AG09319 (cell line): ENCODE measurements around the gene NEDD8.
A peak's percentile ranks its signal among the peaks of the same experiment; 100 is the strongest.

Source experiments
- DNase-seq: peaks from one replicate; pipeline ENCODE4 v3.0.0-alpha.2; 2010; ENCODE audit warnings: low read depth; ENCODE audit errors: extremely low read depth
- TF ChIP-seq, protein P1 (sequence below): IDR thresholded peaks from 2 replicates; pipeline ENCODE4 v1.5.1; 2011; ENCODE audit warnings: low read depth, mild to moderate bottlenecking, inconsistent platforms, low read length, moderate library complexity

Gene NEDD8

DNA sequence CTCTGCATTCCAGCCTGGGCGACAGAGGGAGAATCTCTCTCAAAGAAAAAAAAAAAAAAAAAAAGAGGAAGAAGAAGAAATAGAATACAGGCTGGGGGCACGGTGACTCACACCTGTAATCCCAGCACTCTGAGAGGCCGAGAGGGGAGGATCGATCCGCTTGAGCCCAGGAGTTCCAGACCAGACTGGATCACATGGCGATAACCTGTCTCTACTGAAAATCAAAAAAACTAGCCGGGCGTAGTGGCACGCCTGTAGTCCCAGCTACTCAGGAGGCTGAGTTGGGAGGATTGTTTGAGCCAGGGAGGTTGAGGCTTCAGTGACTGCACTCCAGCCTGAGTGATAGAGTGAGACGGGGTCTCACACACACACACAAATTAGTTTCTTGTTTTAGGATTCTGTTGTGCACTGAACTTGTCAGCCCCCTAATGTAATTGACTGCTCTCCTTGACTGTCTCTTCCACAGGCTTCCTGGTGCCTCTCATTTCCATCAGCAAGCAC lies 11.2 kb upstream of the NEDD8 start:
- no peak for DNase-seq
- TF ChIP-seq, protein P1, sequence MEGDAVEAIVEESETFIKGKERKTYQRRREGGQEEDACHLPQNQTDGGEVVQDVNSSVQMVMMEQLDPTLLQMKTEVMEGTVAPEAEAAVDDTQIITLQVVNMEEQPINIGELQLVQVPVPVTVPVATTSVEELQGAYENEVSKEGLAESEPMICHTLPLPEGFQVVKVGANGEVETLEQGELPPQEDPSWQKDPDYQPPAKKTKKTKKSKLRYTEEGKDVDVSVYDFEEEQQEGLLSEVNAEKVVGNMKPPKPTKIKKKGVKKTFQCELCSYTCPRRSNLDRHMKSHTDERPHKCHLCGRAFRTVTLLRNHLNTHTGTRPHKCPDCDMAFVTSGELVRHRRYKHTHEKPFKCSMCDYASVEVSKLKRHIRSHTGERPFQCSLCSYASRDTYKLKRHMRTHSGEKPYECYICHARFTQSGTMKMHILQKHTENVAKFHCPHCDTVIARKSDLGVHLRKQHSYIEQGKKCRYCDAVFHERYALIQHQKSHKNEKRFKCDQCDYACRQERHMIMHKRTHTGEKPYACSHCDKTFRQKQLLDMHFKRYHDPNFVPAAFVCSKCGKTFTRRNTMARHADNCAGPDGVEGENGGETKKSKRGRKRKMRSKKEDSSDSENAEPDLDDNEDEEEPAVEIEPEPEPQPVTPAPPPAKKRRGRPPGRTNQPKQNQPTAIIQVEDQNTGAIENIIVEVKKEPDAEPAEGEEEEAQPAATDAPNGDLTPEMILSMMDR, result no peak

DNA sequence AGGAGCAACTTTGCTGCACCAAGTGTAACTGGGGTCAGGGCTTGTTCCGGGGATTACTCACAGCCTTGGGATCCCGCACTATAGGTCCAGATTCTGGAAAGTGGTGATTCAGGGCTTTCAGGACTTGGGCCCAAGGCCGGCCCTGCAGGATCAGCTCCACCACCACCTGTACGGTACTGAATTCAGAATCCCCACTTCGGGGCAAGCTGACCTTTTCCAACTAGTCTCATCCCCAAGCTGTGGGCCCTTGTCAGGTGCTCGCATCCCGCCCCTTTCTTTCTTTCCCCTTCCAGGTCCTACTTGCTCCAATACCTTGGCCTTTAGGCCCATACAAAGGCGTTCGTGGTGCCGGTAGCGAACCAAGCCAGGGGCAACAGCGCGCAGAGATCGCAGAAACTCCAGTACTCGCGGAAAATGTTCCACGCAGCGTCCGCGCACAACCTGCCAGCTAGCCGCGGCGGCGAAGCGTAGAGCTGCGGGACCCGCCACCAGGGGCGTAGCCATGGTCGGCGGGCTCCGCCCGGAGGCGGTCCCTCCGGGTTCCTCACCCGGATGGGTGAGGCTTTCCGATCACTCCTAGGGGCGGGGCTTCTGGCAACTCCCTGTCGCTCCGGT lies 9.8 kb upstream of the NEDD8 start:
- peak; percentile 73 for DNase-seq
- TF ChIP-seq, protein P1, result peak; percentile 38

DNA sequence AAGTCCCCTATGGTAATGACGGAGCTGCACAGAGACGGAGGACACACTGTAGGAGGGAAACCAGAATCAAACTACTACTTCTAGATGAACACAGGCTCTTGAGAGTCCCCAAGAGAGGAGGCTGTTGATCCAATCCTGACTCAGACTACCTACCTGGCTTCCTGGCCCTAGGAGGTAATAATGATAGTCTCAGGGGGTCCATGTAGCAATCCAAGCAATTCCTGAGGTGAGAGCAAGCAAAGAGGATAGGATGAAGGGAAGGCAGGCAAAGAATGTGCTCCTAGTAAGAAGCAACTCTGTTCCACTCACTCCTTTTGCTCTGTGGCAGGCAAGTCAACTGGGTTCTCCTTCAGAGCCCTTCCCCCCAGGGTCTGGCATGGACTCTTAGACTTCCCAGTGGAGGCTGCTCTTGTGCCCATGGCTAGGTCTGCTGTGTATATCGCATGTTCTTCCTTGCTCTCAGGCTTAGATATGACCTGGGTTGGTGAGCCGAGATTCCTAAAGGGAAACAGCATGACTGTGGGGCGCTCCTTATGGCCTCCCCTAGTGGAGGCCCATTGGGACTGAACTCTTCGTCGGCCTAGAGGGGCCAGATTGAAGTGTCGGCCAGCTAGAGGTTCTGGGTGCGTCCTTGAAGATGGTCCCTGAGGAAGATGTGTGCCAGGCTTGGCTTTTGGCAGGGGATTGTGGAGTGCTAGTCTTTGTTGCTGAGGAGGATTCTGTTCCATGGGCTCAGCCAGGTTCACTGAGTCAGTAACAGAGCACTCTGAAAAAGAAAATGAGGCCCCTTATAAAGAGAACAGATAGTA lies 8.1 kb upstream of the NEDD8 start:
- DNase-seq, result no peak
- TF ChIP-seq, protein P1, result no peak

DNA sequence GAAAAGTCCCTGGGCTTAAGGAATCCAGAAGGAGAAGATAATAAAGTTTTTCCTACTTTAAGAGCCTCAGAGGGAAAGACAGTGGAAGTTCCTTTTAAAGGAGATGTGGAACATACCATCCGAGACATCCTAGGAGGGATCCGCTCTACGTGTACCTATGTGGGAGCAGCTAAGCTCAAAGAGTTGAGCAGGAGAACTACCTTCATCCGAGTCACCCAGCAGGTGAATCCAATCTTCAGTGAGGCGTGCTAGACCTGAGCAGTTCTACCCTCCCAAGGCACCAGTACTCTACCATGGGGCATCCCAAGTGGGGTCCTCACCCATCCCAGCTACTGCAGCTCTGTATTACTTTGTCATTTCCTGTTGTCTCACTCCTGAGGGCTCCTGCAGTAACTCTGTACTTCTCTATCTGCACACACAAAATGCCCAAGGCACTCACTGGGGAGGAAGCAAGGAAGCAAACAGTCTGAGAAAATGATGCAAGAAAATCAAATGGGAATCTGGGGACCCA lies 6.4 kb upstream of the NEDD8 start:
- DNase-seq, result no peak
- TF ChIP-seq, protein P1, result no peak

DNA sequence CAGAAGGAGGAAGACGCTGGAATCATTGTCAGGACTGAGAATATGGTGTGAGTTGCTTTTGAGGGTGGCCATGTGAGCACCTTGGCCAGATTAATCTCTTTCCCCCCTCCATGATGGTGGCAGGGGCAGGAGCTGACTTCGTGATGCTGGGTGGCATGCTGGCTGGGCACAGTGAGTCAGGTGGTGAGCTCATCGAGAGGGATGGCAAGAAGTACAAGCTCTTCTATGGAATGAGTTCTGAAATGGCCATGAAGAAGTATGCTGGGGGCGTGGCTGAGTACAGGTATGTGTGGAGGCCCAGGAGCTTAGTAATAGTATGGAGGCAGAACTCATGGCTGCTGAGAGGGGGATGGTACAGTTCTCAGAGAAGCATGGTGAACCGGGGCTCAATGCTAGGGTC lies 6.0 kb upstream of the NEDD8 start:
- no peak for DNase-seq
- TF ChIP-seq, protein P1, result no peak

DNA sequence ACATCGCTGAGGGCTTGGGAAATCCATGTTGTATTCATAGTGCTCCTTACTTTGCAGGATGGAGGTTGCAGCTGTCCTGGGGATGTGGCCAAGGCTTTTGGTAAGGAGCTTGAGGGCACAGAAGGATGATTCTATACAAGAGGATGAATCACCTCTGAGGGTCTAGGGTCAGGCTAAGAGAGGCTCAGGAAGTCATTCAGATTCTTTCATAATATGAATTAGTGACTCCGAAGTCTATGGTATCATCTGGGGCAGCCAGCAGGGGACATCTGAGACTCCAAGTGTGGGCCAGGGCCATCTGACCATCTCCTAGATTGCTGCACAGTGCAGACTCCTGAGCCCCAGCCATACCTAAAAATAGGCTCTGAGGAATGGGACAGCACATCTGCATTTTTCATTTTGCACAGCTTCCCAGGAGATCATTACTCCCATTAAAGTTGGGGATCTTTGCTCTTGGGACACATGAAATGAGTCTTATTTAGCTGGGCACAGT lies 5.3 kb upstream of the NEDD8 start:
- DNase-seq, result no peak
- TF ChIP-seq, protein P1, result no peak
